ENCODE data around the gene PTPN20.
"Not testable (repeated sequence)": the region's sequence is repeated elsewhere in the genome, so short reads cannot be mapped to it uniquely, and the experiment has no call there.

PTPN20 gene

GRCh38 chr10:46911144-46911876 is at the start of gene PTPN20:
TSS of gene PTPN20 (plus strand) at chr10:46911428. CDS start at chr10:46932500, 21,072 bp downstream.
- DNase-seq: peak; percentile 15 to 20

GRCh38 chr10:46869716-46870115 is 41.5 kb upstream of the PTPN20 start:
- DNase-seq: not testable (repeated sequence)

GRCh38 chr10:46871583-46871982 is 39.6 kb upstream of the PTPN20 start:
- not testable (repeated sequence) for DNase-seq

- DNase-seq: not testable (repeated sequence)
Measured at GRCh38 chr10:46875304-46875703, 35.9 kb upstream of the PTPN20 start.

- DNase-seq: not testable (repeated sequence)
Measured at GRCh38 chr10:46876773-46877172, 34.5 kb upstream of the PTPN20 start.

- DNase-seq: not testable (repeated sequence)
Measured at GRCh38 chr10:46878761-46879160, 32.5 kb upstream of the PTPN20 start.

- not testable (repeated sequence) for DNase-seq
Measured at GRCh38 chr10:46890813-46891611, 20.2 kb upstream of the PTPN20 start.

GRCh38 chr10:46896762-46897692 is 14.2 kb upstream of the PTPN20 start:
- DNase-seq: not testable (repeated sequence)

GRCh38 chr10:46901247-46901646 is 10.0 kb upstream of the PTPN20 start:
- not testable (repeated sequence) for DNase-seq

GRCh38 chr10:46903874-46904273 is 7.4 kb upstream of the PTPN20 start:
- DNase-seq: not testable (repeated sequence)

- DNase-seq: not testable (repeated sequence)
Measured at GRCh38 chr10:46906359-46906758, 4.9 kb upstream of the PTPN20 start.

- DNase-seq: not testable (repeated sequence)
Measured at GRCh38 chr10:46907185-46908117, 3.8 kb upstream of the PTPN20 start.

- not testable (repeated sequence) for DNase-seq
Measured at GRCh38 chr10:46922498-46922897, 11.3 kb downstream of the PTPN20 start.

GRCh38 chr10:46925156-46925555 is 13.9 kb downstream of the PTPN20 start:
- DNase-seq: not testable (repeated sequence)

- not testable (repeated sequence) for DNase-seq
Measured at GRCh38 chr10:46925853-46926252, 14.6 kb downstream of the PTPN20 start.

GRCh38 chr10:46928810-46929209 is 17.6 kb downstream of the PTPN20 start:
- not testable (repeated sequence) for DNase-seq

- DNase-seq: not testable (repeated sequence)
Measured at GRCh38 chr10:46932383-46932782, 21.2 kb downstream of the PTPN20 start.

- not testable (repeated sequence) for DNase-seq
Measured at GRCh38 chr10:46941091-46941490, 29.9 kb downstream of the PTPN20 start.

- DNase-seq: not testable (repeated sequence)
Measured at GRCh38 chr10:46948687-46949518, 37.7 kb downstream of the PTPN20 start.

GRCh38 chr10:46952540-46952939 is 41.3 kb downstream of the PTPN20 start:
- not testable (repeated sequence) for DNase-seq

Measured in CD4-positive, alpha-beta T cell treated with Interleukin-1 beta for 1 hour (primary cell).